Adipose tissue (tissue), 3 donors: ENCODE measurements around the gene PLD3. TPM values are rescaled to one million over a fixed set of nuclear protein-coding genes. Genes with fewer than 3 reads are reported as not detected.
"Not testable (repeated sequence)": the region's sequence is repeated elsewhere in the genome, so short reads cannot be mapped to it uniquely, and the experiment has no call there.

Source experiments
- H3K27ac ChIP-seq: one replicate; pipeline ENCODE4 v1.5.1; 2013; ENCODE audit warnings: low read depth, low read length
- WGBS, 3 donors: extraction: QIAGEN DNeasy Blood & Tissue Kit; methylation state at CpG; one replicate each; pipeline ENCODE4 v1.1.7; 2013; 5-methylcytosine and 5-hydroxymethylcytosine counted together
- polyA plus RNA-seq, 3 donors: library from polyadenylated mRNA; stranded (reverse); fragments of 200-250 nt; gene quantifications; one replicate each; pipeline ENCODE4 v1.2.3, GENCODE V29; 2013
- donor health status: healthy with polysubstance abuse.
- donor health status: Bipolar disorder and iron deficiency.
- donor health status: healthy.

The PLD3 gene
- polyA plus RNA-seq, 3 donors: 109 to 160 (median 130) TPM

DNA sequence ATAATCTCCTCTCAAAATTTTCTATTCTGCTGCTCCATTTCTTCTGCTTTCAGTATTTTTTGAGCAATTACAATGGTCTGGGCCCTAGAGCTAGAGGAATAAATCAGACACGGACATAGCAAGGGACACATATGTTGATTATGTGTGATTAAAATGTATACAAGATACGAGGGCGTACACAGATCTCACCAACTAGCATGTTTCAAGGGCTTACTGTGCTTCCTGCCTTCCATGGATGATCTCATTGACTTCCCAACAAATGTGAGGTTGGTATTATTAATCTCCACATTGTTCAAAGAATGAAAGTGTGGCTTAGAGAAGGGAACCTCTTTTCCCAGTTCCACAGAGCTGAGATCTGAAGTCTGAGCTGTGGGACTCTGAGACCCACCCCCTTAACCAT, 9.1 kb downstream of the PLD3 start:
- WGBS, 3 donors: 80 to 87% (median 85%) methylated on average over 3 of the region's 3 CpGs
- no peak overlapping the region for H3K27ac ChIP-seq

DNA sequence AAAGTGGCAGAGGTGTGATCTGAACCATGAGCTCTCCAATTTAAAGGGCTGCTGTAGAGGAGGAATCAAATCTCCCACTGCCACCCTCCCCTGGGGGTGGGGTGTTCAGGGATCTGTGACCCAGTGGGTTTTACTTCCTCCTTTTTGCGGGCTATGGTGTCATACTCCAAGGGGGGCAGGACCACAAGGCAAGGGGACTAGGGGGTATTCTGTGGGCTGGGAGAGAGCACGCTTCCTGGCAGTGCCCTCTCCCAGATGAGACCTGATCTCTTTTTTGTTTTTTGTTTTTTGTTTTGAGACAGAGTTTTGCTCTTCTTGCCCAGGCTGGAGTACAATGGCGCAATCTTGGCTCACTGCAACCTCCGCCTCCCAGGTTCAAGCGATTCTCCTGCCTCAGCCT, 10.3 kb downstream of the PLD3 start:
- no peak overlapping the region for H3K27ac ChIP-seq
- WGBS, 3 donors: 68 to 91% (median 69%) methylated on average over 3 to 5 of the region's 5 CpGs

DNA sequence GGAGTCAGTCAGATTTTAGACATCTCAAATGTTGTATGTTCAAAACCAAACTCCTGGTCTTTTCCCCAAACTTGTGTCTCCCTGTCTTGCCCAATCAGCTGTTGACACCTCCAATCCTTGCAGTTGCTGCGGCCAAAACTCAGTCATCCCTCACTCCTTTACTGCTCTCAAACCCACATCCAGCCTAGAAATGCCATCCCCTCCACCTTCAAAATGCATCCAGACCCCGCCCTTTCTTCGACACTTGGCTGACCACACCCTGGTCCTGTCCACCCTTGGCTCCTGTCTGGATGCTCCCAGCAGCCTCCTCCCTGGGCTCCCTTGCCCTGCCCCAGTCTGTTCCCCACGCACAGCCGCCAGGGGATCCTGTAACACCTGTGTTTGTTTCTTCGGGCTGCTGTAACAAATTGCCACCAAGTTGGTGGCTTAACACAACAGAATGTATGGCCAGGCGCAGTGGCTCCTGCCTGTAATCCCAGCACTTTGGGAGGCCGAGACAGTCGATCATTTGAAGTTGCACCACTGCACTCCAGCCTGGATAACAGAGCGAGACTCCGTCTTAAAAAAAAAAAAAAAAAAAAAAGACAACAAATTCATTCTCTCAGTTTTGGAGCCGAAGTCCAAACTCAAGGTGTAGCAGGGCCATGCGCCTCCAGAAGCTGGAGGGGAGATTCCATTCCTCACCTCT, 11.7 kb downstream of the PLD3 start:
- no peak overlapping the region for H3K27ac ChIP-seq
- 85 to 90% (median 89%) methylated on average over 13 of the region's 13 CpGs for WGBS, 3 donors

DNA sequence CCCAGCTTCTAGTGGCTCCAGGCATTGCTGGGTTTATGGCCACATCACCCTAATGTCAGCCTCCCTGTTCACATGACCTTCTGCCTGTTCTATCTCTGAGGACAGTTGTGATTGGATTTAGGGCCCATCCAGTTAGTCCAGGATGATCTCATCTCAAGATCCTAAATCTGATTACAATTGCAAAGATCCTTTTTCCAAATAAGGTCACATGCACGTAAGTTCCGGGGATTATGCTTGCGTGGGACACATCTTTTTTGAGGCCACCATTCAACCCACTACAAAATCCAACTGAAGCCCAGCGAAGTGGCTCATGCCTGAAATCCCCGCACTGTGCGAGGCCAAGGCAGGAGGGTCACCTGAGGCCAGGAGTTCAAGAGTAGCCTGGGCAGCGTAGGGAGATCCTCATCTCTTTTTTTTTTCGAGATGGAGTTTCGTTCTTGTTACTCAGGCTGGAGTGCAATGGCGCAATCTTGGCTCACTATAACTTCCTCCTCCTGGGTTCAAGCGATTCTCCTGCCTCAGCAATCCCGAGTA, 12.3 kb downstream of the PLD3 start:
- no peak overlapping the region for H3K27ac ChIP-seq
- WGBS, 3 donors: 65 to 93% (median 73%) methylated on average over 12 of the region's 12 CpGs

DNA sequence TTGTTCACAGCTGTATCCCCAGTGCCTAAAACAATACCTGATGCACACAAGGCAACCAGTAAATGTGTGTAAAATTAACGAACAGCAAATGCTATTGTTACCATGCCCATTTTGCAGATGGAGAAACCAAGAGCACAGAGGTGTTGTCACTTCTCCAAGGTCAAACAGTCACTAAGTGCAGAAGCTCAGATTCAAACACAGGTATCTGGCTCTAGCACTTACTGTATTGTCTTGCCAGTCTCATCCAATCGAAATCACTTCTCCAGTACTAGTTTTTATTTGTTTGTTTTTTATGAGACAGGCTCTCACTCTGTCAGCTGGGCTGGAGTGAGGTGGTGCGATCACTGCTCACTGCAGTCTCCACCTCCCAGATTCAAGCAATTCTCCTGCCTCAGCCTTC, 13.7 kb downstream of the PLD3 start:
- H3K27ac ChIP-seq: no peak overlapping the region
- 84 to 95% (median 92%) methylated on average over 3 of the region's 3 CpGs for WGBS, 3 donors

DNA sequence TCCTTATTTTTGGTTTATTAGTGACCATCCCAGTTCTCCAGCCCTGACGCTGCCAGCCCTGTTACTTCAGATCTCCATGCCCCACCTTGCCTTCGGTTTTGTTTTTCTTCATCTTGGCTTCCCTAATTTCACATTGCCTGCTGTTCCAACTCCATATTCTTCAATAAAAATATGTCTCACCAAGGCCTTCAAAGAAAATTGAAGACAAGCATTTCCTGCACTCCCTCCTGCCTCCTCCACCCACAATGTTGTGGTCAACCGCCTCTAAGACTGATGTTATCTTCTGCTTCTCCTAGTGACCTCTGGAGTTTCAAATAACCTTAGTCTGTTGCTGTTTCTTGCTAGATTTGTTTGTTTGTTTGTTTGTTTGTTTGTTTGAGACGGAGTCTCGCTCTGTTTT, 14.6 kb downstream of the PLD3 start:
- no peak overlapping the region for H3K27ac ChIP-seq
- 62 to 87% (median 66%) methylated on average over 5 of the region's 5 CpGs for WGBS, 3 donors

DNA sequence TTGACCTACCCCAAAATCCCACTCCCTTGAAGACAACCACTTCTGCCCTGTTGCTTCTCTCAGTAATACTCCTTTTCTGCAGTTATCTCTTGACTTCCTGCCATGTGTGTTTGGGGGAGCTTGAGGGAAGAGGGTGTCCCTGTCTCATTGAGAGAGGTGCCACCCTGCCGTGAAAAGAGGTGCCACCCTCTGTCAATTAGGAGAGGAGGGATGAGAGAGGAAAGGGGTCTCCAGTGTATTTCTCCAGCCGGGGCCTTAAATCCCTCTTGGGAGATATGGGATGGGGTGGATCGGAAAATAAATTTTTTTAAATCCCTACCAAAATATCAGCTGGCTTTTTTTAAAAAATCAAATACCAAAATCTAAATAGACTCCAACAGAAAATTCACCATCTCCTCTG, 16.5 kb downstream of the PLD3 start:
- no peak overlapping the region for H3K27ac ChIP-seq
- 65 to 75% (median 70%) methylated on average over 3 of the region's 3 CpGs for WGBS, 3 donors

DNA sequence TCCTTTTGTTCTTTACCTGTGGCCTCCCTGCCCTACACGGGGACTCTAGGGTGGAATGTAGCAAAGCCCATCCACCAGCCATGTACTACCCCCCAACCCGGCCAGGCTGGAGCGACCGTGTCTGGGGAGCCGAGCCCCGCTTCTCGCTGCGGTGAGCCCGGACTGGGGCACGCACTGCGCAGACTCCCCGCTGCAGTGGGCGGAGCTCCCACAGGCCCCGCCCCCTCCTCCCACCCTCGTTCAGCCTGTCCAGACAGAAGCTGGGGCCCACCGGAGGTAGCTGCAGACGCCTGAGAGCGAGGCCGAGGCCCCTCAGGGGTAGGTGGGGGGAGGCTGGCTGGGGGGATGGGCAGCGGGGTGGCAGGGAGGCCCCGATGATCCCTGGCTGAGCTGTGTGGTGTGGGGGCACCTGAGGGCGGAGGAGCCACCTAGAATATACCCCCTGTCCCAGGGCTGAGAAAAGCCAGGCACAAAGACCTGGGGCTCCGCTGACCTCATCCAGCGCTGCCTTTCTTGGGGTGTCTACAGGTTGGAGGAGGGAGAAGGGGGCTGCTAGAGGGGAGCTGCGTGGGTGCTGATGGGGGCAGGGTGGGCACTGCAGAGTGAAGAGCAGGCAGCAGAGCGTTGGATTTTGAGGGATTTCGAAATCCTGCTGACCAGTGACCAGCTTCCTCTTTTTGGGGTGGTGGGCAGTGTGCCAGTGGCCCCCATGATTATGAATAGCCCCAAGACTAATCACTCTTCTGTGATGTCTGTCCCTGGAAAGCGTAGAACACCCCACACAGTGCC, 17.3 kb downstream of the PLD3 start:
- WGBS, 3 donors: 25 to 47% (median 35%) methylated on average over 28 of the region's 28 CpGs
- no peak overlapping the region for H3K27ac ChIP-seq

DNA sequence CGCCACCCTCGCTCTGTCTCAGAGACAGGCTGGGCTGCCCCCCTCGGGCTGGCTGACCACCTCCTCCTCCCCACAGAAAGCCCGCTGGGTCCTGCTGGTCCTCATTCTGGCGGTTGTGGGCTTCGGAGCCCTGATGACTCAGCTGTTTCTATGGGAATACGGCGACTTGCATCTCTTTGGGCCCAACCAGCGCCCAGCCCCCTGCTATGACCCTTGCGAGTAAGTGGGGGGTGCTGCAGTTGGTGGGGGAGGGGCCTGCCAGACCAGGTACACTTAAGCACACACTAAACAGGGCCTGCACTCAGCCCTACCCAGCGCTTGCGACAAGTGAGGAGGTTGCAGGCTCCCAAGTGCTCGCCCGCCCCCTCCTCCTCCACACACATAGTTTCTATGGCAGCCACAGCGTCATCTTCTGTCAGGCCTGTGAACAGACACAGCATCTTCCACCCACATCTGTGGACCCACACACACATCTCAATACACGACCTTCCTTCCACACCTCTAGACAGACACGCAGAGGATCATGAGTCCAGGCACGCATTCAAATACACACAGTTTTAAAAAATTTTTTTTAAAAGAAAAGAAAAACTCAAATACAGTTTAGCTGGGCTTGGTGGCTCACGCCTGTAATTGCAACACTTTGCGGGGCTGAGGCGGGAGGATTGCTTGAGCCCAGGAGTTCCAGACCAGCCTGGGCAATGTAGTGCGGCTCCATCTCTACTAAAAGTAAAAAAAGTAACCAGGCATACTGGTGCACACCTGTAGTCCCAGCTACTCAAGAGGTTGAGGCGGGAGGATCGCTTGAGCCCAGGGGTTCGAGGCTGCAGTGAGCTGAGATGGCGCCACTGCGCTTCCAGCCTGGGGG, 18.4 kb downstream of the PLD3 start:
- WGBS, 3 donors: 80 to 89% (median 81%) methylated on average over 26 to 27 of the region's 27 CpGs

DNA sequence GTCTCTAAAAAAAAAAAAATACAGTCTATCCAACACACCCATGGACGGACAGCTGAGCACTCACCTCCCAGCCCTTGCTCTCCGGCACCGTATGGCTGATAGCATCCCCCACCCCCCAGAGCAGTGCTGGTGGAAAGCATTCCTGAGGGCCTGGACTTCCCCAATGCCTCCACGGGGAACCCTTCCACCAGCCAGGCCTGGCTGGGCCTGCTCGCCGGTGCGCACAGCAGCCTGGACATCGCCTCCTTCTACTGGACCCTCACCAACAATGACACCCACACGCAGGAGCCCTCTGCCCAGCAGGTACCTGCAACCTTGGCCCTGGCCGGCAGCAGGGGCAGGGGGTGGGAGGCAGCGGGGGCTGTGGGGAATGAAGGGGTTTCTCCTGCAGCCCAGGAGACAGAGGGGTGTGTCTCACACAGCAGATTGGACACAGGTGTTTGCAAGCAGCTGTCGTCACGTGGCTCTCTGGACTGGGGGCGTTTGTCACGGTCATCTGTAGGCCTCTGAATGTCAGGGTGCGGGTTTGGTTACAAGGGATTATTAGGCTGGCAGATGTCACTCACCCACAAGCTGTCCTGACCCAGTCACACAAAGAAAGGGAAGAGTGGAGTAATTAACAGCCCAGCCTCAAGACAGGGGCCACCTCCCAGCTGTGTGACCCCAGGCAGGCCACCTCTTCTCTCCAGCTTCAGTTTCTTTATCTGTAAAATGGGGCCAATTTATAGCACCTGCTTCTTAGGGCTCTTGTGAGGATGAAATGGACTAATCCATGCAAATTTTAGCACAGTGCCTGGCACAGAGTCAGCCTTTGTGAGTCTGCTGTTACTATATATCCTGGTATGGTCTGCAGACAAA, 19.3 kb downstream of the PLD3 start:
- 82 to 89% (median 89%) methylated on average over 16 of the region's 16 CpGs for WGBS, 3 donors
- no peak overlapping the region for H3K27ac ChIP-seq

More for the DNA sequence above, 18.4 kb downstream of the PLD3 start:
- H3K27ac ChIP-seq: no peak overlapping the region

DNA sequence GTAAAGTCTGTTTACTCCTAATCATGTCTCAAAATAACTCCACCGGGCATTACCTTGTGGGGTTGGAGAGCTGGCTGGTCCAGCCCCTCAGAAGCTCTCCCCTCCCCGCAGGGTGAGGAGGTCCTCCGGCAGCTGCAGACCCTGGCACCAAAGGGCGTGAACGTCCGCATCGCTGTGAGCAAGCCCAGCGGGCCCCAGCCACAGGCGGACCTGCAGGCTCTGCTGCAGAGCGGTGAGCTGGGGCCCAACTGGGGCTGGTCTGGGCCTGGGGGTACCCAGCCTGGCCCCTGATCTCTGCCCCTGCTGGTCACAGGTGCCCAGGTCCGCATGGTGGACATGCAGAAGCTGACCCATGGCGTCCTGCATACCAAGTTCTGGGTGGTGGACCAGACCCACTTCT, 21.3 kb downstream of the PLD3 start:
- no peak overlapping the region for H3K27ac ChIP-seq
- WGBS, 3 donors: 89 to 92% (median 90%) methylated on average over 12 of the region's 12 CpGs

DNA sequence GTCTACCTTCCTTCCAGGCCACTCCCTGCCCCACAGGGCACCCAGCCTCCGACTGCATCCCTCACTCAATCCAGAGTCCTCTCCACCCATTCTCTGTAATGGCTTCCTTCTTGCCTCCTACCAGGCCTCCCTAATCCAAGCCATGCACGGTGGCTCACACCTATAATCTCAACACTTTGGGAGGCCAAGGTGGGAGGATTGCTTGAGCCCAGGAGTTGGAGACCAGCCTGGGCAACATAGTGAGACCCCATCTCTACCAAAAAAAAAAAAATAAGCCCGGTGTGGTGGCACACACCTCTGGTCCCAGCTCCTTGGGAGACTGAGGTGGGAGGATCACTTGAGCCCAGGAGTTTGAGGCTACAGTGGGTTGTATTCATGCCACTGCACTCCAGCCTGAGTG, 21.8 kb downstream of the PLD3 start:
- H3K27ac ChIP-seq: not testable (repeated sequence)
- WGBS, 3 donors: 96 to 100% (median 100%) methylated on average over 3 of the region's 3 CpGs

DNA sequence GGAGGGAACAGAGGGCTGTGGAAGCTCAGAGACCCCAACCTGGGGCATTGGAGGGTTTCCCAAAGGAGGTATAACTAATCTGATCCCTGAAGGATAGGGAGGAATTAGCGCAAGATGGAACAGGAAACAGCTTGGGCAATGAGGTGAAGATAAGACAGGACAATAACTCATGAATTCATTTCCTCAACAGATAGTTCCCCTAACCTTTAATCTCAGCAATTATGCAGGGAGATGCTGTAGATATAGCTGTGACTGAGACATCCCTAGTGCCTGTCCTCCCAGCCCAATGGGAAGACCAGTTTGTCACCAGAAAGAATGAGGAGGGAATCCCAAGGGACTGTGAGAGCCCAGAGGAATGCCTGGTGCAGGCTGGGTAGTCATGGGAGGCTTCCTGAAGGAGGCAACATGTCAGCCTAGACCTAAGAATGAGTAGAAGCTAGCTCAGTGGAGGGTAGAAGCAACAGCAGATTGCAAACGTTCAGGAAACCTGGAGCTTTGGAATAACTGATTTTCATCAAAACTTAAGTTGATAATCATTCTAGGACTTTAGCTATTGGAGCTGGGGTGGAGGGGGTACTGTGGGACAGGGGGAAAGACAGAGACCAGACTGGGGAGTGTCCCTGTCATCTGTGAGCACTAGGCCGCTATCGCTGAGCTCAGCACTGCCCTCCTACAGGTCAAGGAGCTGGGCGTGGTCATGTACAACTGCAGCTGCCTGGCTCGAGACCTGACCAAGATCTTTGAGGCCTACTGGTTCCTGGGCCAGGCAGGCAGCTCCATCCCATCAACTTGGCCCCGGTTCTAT, 22.7 kb downstream of the PLD3 start:
- 82 to 90% (median 83%) methylated on average over 7 of the region's 7 CpGs for WGBS, 3 donors

DNA sequence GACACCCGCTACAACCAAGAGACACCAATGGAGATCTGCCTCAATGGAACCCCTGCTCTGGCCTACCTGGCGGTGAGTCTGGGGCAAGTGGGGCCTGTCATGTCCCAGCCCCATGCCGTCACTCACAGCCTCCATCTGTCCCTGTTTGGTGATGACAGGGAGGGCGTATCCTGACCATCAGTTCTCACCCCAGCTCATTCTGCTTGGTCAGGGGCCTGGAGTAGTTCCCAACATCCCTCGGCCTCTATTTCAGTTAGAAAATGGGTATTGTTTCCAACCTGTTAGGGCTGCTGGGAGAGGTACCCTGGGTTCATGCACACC, 23.3 kb downstream of the PLD3 start:
- WGBS, 3 donors: 95 to 99% (median 99%) methylated on average over 5 of the region's 5 CpGs
- H3K27ac ChIP-seq: no peak overlapping the region

More for the DNA sequence above, 22.7 kb downstream of the PLD3 start:
- no peak overlapping the region for H3K27ac ChIP-seq

DNA sequence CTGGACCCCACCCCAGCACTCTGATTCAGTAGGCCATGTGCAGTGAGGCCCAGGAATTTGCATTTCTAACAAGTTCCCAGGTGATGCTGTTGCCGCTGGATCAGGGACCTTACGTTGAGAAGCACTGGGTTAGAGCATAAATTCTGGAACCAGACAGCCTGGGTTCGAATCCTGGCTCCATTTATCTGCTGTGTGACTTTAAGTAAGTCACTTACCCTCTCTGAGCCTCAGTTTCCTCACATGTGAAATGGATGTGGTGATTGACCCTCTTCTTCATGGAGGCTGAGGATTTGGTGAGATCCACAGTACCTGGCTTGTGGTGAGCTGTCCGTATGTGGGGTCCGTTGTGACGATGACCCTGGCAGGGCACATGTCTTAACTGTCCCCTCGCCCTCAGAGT, 25.6 kb downstream of the PLD3 start:
- 96 to 98% (median 96%) methylated on average over 7 of the region's 7 CpGs for WGBS, 3 donors
- H3K27ac ChIP-seq: no peak overlapping the region

DNA sequence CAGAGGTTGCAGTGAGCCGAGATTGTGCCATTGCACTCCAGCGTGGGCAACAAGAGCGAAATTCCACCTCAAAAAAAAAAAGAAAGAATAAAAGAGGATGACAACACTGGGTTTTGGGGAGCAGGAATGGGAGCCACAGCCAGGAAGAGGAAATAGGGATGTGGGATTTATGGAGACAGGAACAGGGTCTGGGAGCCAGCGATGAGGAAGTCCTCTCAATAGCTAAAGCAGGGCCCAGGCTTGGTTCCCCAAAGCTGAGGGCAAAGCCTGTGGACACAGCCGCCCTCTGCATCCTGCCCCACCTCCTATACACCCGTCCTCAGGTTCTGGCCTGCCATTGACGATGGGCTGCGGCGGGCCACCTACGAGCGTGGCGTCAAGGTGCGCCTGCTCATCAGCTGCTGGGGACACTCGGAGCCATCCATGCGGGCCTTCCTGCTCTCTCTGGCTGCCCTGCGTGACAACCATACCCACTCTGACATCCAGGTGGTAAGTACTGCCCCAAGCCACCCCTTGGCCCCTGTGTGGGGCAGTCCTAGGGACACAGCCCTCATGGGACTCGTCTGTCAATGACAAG, 27.9 kb downstream of the PLD3 start:
- no peak overlapping the region for H3K27ac ChIP-seq
- WGBS, 3 donors: 91 to 96% (median 91%) methylated on average over 11 to 17 of the region's 17 CpGs

DNA sequence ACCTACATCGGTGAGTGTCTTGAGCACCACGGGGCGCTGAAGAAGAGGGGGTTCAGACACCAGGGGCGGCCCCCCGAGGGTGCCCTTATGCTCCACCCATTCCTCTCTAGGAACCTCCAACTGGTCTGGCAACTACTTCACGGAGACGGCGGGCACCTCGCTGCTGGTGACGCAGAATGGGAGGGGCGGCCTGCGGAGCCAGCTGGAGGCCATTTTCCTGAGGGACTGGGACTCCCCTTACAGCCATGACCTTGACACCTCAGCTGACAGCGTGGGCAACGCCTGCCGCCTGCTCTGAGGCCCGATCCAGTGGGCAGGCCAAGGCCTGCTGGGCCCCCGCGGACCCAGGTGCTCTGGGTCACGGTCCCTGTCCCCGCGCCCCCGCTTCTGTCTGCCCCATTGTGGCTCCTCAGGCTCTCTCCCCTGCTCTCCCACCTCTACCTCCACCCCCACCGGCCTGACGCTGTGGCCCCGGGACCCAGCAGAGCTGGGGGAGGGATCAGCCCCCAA, 29.4 kb downstream of the PLD3 start:
- no peak overlapping the region for H3K27ac ChIP-seq
- WGBS, 3 donors: 87 to 95% (median 93%) methylated on average over 24 to 25 of the region's 25 CpGs
